Measurements from ENCODE around the gene BAD.

The BAD gene

DNA sequence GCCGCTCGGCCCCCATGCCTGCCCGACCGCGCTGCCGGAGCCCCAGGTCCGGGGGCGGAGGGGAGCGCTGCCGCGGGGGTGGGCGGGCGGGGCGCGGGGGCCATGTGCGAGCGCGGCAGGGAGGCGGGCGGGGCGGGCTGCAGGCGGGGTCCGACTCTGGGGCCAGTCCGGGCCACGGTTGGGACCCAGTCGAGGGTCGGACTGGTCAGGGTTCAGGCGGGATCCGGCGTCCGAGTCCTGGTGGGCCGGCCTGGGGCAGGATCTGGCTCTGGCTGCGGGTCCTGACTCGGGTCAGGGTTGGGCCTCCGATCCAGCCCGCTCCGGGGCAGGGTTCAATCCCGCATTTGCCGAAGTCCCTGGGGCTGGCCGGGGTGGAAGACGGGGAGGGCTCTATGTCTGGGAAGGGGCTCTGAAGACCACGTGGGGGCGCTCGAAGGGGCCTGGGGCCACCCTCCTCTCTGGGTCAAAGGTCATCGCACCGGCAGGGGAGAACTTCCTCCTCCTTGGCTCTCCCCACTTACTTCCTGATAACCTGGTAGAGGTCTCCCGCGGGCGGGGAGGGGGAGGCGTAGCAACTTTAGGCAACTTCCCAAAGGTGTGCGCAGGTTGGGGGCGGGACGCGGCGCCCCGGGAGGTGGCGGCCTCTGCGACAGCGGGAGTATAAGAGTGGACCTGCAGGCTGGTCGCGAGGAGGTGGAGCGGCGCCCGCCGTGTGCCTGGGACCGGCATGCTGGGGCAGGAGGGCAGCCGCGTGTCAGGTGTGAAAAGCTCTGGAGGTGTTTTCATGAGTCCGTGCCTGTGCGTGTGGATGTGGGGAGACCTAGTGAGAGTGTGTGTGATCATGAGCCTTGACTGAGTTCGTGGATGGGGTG is 21.5 kb upstream of the BAD start:
- ATAC-seq = peak; percentile 10
- TF ChIP-seq ARNTL (CRISPR knock-in tag; IDR thresholded peaks at IDR 0.05; ENCODE audit: borderline replicate concordance, low read depth) (no peak), TOX (CRISPR knock-in tag; IDR thresholded peaks at IDR 0.05; ENCODE audit: borderline replicate concordance) (no peak), OSR1 (CRISPR knock-in tag; IDR thresholded peaks at IDR 0.05) (no peak), ISL1 (CRISPR knock-in tag; IDR thresholded peaks at IDR 0.05) (no peak)

DNA sequence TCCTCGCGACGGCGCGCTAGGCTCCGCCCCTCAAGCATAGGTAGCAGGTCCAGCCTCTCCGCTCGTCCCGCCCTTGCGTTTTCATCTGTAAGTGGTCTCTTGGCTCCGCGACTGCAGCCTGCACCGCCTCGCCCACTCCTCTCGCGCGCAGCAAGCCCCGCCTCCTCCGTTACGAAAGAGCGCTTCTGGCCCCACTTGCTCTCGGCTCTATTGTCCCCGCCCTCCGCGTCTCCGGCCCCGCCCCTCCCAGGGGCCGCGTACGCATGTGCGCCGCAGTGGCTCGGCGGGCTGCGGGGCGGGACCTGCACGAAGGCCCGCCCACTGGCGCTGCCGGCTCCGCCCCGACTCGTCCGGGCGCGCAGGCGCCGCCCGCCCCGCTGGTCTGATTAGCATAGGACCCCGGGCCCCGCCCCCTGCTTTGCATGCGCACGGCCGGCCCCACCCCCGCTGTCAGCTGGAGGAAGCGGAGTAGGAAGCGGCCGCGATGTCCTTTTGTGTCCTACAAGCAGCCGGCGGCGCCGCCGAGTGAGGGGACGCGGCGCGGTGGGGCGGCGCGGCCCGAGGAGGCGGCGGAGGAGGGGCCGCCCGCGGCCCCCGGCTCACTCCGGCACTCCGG is 20.7 kb upstream of the BAD start, which contains the start of gene ESRRA:
Gene ESRRA, plus strand, starts transcription at position 450 of the 616 bp plus-strand sequence. CDS start 1,656 bp downstream, outside the sequence.
- ATAC-seq = peak; percentile 83
- no peak for TF ChIP-seq PPARA (CRISPR knock-in tag; IDR thresholded peaks at IDR 0.05; ENCODE audit: borderline replicate concordance)
- TF ChIP-seq ISL1 (CRISPR knock-in tag; IDR thresholded peaks at IDR 0.05) = no peak
- no peak for TF ChIP-seq TOX (CRISPR knock-in tag; IDR thresholded peaks at IDR 0.05; ENCODE audit: borderline replicate concordance)
- TF ChIP-seq SNAI2 (CRISPR knock-in tag; IDR thresholded peaks at IDR 0.05) = no peak
- no peak for TF ChIP-seq ESRRG (CRISPR knock-in tag; IDR thresholded peaks at IDR 0.05)
- no peak for TF ChIP-seq ZFP3 (CRISPR knock-in tag; IDR thresholded peaks at IDR 0.05)
- TF ChIP-seq GLIS3 (CRISPR knock-in tag; IDR thresholded peaks at IDR 0.05) = no peak
- TF ChIP-seq ARNTL (CRISPR knock-in tag; IDR thresholded peaks at IDR 0.05; ENCODE audit: borderline replicate concordance, low read depth) = no peak
- TF ChIP-seq ZNF70 (CRISPR knock-in tag; IDR thresholded peaks at IDR 0.05) = no peak
- no peak for TF ChIP-seq TCF4 (CRISPR knock-in tag; IDR thresholded peaks at IDR 0.05; ENCODE audit: borderline replicate concordance)

DNA sequence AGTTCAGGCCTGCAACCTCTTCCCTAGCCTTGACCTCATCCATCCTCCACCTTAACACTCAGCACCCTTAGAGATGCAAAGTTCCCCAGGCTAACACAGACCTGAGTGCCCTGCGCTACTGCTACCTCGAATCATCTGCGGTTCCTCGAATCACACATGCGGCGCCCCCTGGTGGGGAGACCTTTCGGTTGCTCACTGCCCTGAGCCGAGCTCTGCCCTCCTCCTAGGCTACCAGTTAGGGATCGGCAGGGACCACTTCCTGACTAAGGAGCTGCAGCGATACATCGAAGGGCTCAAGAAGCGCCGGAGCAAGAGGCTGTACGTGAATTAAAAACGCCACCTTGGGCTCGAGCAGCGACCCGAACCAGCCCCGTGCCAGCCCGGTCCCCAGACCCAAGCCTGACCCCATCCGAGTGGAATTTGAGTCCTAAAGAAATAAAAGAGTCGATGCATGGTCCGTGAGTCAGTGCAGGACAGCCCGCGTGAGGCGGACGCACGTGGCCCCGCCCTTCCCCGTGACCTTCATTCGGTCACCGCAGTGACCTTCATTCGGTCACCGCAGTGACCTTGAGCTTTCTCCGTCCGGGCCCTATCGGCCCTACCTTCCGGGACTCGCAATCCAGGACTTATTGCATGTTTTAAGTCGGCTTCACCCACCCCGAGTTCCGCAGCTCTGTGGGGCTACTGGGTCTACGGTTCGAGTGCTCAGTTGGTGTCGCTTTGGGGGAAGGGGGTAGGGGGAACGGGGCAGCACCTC is 20.0 kb upstream of the BAD start:
- TF ChIP-seq ZFP3 (CRISPR knock-in tag; IDR thresholded peaks at IDR 0.05) = 0 out of 2 replicates have a peak, but pooled peaks have one; percentile 38
- peak; percentile 93 for TF ChIP-seq ESRRG (CRISPR knock-in tag; IDR thresholded peaks at IDR 0.05)
- TF ChIP-seq, protein P1, sequence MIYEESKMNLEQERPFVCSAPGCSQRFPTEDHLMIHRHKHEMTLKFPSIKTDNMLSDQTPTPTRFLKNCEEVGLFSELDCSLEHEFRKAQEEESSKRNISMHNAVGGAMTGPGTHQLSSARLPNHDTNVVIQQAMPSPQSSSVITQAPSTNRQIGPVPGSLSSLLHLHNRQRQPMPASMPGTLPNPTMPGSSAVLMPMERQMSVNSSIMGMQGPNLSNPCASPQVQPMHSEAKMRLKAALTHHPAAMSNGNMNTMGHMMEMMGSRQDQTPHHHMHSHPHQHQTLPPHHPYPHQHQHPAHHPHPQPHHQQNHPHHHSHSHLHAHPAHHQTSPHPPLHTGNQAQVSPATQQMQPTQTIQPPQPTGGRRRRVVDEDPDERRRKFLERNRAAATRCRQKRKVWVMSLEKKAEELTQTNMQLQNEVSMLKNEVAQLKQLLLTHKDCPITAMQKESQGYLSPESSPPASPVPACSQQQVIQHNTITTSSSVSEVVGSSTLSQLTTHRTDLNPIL (CRISPR knock-in tag; IDR thresholded peaks at IDR 0.05; ENCODE audit: low read depth) = no peak
- TF ChIP-seq, protein P2, sequence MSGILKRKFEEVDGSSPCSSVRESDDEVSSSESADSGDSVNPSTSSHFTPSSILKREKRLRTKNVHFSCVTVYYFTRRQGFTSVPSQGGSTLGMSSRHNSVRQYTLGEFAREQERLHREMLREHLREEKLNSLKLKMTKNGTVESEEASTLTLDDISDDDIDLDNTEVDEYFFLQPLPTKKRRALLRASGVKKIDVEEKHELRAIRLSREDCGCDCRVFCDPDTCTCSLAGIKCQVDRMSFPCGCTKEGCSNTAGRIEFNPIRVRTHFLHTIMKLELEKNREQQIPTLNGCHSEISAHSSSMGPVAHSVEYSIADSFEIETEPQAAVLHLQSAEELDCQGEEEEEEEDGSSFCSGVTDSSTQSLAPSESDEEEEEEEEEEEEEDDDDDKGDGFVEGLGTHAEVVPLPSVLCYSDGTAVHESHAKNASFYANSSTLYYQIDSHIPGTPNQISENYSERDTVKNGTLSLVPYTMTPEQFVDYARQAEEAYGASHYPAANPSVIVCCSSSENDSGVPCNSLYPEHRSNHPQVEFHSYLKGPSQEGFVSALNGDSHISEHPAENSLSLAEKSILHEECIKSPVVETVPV (CRISPR knock-in tag; IDR thresholded peaks at IDR 0.05) = no peak
- TF ChIP-seq, protein P3, sequence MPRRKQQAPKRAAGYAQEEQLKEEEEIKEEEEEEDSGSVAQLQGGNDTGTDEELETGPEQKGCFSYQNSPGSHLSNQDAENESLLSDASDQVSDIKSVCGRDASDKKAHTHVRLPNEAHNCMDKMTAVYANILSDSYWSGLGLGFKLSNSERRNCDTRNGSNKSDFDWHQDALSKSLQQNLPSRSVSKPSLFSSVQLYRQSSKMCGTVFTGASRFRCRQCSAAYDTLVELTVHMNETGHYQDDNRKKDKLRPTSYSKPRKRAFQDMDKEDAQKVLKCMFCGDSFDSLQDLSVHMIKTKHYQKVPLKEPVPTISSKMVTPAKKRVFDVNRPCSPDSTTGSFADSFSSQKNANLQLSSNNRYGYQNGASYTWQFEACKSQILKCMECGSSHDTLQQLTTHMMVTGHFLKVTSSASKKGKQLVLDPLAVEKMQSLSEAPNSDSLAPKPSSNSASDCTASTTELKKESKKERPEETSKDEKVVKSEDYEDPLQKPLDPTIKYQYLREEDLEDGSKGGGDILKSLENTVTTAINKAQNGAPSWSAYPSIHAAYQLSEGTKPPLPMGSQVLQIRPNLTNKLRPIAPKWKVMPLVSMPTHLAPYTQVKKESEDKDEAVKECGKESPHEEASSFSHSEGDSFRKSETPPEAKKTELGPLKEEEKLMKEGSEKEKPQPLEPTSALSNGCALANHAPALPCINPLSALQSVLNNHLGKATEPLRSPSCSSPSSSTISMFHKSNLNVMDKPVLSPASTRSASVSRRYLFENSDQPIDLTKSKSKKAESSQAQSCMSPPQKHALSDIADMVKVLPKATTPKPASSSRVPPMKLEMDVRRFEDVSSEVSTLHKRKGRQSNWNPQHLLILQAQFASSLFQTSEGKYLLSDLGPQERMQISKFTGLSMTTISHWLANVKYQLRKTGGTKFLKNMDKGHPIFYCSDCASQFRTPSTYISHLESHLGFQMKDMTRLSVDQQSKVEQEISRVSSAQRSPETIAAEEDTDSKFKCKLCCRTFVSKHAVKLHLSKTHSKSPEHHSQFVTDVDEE (CRISPR knock-in tag; IDR thresholded peaks at IDR 0.05) = 0 out of 2 replicates have a peak, but pooled peaks have one; percentile 38
- no peak for TF ChIP-seq BACH2 (CRISPR knock-in tag; IDR thresholded peaks at IDR 0.05; ENCODE audit: borderline replicate concordance)
- ATAC-seq = peak; percentile 82

DNA sequence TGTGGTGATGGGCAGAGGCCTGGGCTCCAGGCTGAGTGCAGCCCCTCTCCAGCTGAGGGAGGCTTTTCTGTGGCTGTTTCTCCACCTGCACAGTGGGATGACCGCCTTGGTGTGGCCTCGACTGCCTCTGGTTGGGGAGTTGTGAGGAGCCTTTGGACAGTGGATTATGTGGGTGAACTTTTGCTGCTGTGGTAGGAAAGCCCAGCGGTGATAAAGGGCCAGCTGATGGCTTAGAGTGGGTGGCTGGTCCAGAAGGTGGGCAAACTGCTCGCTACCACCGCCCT is 19.5 kb upstream of the BAD start:
- TF ChIP-seq BACH2 (CRISPR knock-in tag; IDR thresholded peaks at IDR 0.05; ENCODE audit: borderline replicate concordance) (no peak), ISL1 (CRISPR knock-in tag; IDR thresholded peaks at IDR 0.05) (no peak), RARB (CRISPR knock-in tag; IDR thresholded peaks at IDR 0.05) (no peak), ESRRG (CRISPR knock-in tag; IDR thresholded peaks at IDR 0.05) (no peak), ZFP30 (CRISPR knock-in tag; IDR thresholded peaks at IDR 0.05) (no peak), TCF4 (CRISPR knock-in tag; IDR thresholded peaks at IDR 0.05; ENCODE audit: borderline replicate concordance) (no peak), GLIS3 (CRISPR knock-in tag; IDR thresholded peaks at IDR 0.05) (no peak)
- TF ChIP-seq, protein P1 (CRISPR knock-in tag; IDR thresholded peaks at IDR 0.05; ENCODE audit: low read depth) = no peak
- TF ChIP-seq, protein P4, sequence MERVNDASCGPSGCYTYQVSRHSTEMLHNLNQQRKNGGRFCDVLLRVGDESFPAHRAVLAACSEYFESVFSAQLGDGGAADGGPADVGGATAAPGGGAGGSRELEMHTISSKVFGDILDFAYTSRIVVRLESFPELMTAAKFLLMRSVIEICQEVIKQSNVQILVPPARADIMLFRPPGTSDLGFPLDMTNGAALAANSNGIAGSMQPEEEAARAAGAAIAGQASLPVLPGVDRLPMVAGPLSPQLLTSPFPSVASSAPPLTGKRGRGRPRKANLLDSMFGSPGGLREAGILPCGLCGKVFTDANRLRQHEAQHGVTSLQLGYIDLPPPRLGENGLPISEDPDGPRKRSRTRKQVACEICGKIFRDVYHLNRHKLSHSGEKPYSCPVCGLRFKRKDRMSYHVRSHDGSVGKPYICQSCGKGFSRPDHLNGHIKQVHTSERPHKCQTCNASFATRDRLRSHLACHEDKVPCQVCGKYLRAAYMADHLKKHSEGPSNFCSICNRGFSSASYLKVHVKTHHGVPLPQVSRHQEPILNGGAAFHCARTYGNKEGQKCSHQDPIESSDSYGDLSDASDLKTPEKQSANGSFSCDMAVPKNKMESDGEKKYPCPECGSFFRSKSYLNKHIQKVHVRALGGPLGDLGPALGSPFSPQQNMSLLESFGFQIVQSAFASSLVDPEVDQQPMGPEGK (CRISPR knock-in tag; IDR thresholded peaks at IDR 0.05; ENCODE audit: borderline replicate concordance) = no peak
- TF ChIP-seq, protein P3 (CRISPR knock-in tag; IDR thresholded peaks at IDR 0.05) = no peak
- TF ChIP-seq, protein P2 (CRISPR knock-in tag; IDR thresholded peaks at IDR 0.05) = no peak
- ATAC-seq = no peak
